HCT116 (cell line): ENCODE measurements around the gene TOLLIP.

Experiments
- CTCF ChIP-seq, 3 experiments: fragments of 200-600 bp in 1 of 3; sonication (generic) in 1 of 3; IDR thresholded peaks in 2 of 3; conservative IDR thresholded peaks in 1 of 3; 2 replicates each; pipeline ENCODE4 v1.5.1; 2012 to 2017; ENCODE audit warnings: low read depth in 2 of 3, low read length in 2 of 3, antibody characterized with exemption in 1 of 3, borderline replicate concordance in 1 of 3, control low read depth in 1 of 3, mild to moderate bottlenecking in 1 of 3, mixed read lengths in 1 of 3, mixed run types in 1 of 3, moderate library complexity in 1 of 3; ENCODE audit not compliant: insufficient read depth in 1 of 3
- POLR2AphosphoS5 ChIP-seq: IDR thresholded peaks from 2 replicates; pipeline ENCODE4 v1.6.1; 2011; ENCODE audit warnings: mild to moderate bottlenecking, low read depth, low read length, moderate library complexity
- TF ChIP-seq, protein P1 (sequence below): IDR thresholded peaks from 2 replicates; pipeline ENCODE4 v1.6.1; 2012; ENCODE audit warnings: low read depth

GRCh38 chr11:1297011-1297575, 12.3 kb downstream of the TOLLIP start:
- no peak for TF ChIP-seq CTCF (IDR thresholded peaks at IDR 0.05 in 2 of 3, conservative IDR thresholded peaks at IDR 0.05 in 1 of 3; ENCODE audit: borderline replicate concordance in 1 of 3, insufficient read depth in 1 of 3, low read depth in 2 of 3, low read length in 2 of 3)
- TF ChIP-seq, protein P1, sequence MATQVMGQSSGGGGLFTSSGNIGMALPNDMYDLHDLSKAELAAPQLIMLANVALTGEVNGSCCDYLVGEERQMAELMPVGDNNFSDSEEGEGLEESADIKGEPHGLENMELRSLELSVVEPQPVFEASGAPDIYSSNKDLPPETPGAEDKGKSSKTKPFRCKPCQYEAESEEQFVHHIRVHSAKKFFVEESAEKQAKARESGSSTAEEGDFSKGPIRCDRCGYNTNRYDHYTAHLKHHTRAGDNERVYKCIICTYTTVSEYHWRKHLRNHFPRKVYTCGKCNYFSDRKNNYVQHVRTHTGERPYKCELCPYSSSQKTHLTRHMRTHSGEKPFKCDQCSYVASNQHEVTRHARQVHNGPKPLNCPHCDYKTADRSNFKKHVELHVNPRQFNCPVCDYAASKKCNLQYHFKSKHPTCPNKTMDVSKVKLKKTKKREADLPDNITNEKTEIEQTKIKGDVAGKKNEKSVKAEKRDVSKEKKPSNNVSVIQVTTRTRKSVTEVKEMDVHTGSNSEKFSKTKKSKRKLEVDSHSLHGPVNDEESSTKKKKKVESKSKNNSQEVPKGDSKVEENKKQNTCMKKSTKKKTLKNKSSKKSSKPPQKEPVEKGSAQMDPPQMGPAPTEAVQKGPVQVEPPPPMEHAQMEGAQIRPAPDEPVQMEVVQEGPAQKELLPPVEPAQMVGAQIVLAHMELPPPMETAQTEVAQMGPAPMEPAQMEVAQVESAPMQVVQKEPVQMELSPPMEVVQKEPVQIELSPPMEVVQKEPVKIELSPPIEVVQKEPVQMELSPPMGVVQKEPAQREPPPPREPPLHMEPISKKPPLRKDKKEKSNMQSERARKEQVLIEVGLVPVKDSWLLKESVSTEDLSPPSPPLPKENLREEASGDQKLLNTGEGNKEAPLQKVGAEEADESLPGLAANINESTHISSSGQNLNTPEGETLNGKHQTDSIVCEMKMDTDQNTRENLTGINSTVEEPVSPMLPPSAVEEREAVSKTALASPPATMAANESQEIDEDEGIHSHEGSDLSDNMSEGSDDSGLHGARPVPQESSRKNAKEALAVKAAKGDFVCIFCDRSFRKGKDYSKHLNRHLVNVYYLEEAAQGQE: no peak
- TF ChIP-seq POLR2AphosphoS5: no peak
